ENCODE data around the gene VPS45.

VPS45 gene

GRCh38 chr1:150073516-150073915 is 5.9 kb downstream of the VPS45 start:
- DNase-seq = no peak

- no peak for DNase-seq
These were observed 8.5 kb downstream of the VPS45 start for GRCh38 chr1:150076066-150076465.

- DNase-seq = no peak
These were observed 9.4 kb downstream of the VPS45 start for GRCh38 chr1:150076985-150077384.

- no peak for DNase-seq
These were observed 13.2 kb downstream of the VPS45 start for GRCh38 chr1:150080784-150081183.

GRCh38 chr1:150082494-150082893 is 14.9 kb downstream of the VPS45 start:
- DNase-seq = no peak

- DNase-seq = no peak
These were observed 16.3 kb downstream of the VPS45 start for GRCh38 chr1:150083907-150084306.

- DNase-seq = no peak
These were observed 17.8 kb downstream of the VPS45 start for GRCh38 chr1:150085406-150085805.

- no peak for DNase-seq
These were observed 19.8 kb downstream of the VPS45 start for GRCh38 chr1:150087415-150087814.

GRCh38 chr1:150089846-150090520 is 22.4 kb downstream of the VPS45 start:
- peak; percentile 24 for DNase-seq

- DNase-seq = no peak
These were observed 24.7 kb downstream of the VPS45 start for GRCh38 chr1:150092180-150092791.

GRCh38 chr1:150093805-150094204 is 26.2 kb downstream of the VPS45 start:
- no peak for DNase-seq

- no peak for DNase-seq
These were observed 27.2 kb downstream of the VPS45 start for GRCh38 chr1:150094734-150095265.

GRCh38 chr1:150102986-150103385 is 35.4 kb downstream of the VPS45 start:
- no peak for DNase-seq

- DNase-seq = peak; percentile 32
These were observed 38.8 kb downstream of the VPS45 start for GRCh38 chr1:150106341-150106740.

GRCh38 chr1:150109586-150109985 is 42.0 kb downstream of the VPS45 start:
- DNase-seq = peak; percentile 16

- DNase-seq = peak; percentile 15
These were observed 42.5 kb downstream of the VPS45 start for GRCh38 chr1:150110116-150110515.

- DNase-seq = no peak
These were observed 44.1 kb downstream of the VPS45 start for GRCh38 chr1:150111670-150112069.

GRCh38 chr1:150115121-150115520 is 47.5 kb downstream of the VPS45 start:
- no peak for DNase-seq

GRCh38 chr1:150118716-150119115 is 51.1 kb downstream of the VPS45 start:
- DNase-seq = no peak

- DNase-seq = no peak
These were observed 53.8 kb downstream of the VPS45 start for GRCh38 chr1:150121236-150121862.

GRCh38 chr1:150126811-150127210 is 59.2 kb downstream of the VPS45 start:
- DNase-seq = no peak

GRCh38 chr1:150127464-150127863 is 59.9 kb downstream of the VPS45 start:
- DNase-seq = no peak

GRCh38 chr1:150127868-150128267 is 60.3 kb downstream of the VPS45 start:
- no peak for DNase-seq

GRCh38 chr1:150132372-150132771 is 64.8 kb downstream of the VPS45 start:
- DNase-seq = no peak
